K562 (cell line): ENCODE data around the gene LRRC75A. TPM values are rescaled to one million over a fixed set of nuclear protein-coding genes. Genes with fewer than 3 reads are reported as not detected.

Source experiments
- ATAC-seq: fragments of 200-7000 bp; cut with Tn5 transposase; 3 replicates; pipeline ENCODE4 v1.9.1; 2020; ENCODE audit warnings: moderate library complexity
- BruUV-seq: library from RNA; stranded (reverse); fragments of 400-500 nt; replicated peaks from 2 replicates; lab custom pipeline; 2021; lab: Mats Ljungman, UMichigan
- CTCF ChIA-PET: fragments of 300-600 bp; formaldehyde crosslinking; extraction: SDS; loops from one replicate; lab custom pipeline; 2021; ENCODE audit warnings: low intra/inter-chr PET ratio; lab: Yijun Ruan, JAX
- POLR2A ChIA-PET: fragments of 300-600, 350-650 bp; sonication (Branson Sonifier 250); formaldehyde crosslinking; extraction: SDS; loops from one replicate; lab custom pipeline; 2021; ENCODE audit warnings: antibody characterized with exemption, inconsistent platforms; lab: Yijun Ruan, JAX
- DNase-seq, 4 experiments: peaks; one replicate each; pipeline versions ENCODE4 v3.0.0 to v3.0.0-alpha.2; 2011 to 2018; ENCODE audit warnings: low spot score in 3 of 4, mixed read lengths in 3 of 4; ENCODE audit errors: extremely low read depth in 1 of 4
- FAIRE-seq: peaks from 2 replicates; lab custom pipeline; 2011; peaks lifted over from hg19 to GRCh38; lab: Jason Lieb, UNC
- H2AFZ ChIP-seq: 2 replicates; pipeline ENCODE4 v1.6.0; 2011; ENCODE audit warnings: low read depth, low read length, control low read depth, inconsistent platforms
- H3K27ac ChIP-seq: fragments of 200-600 bp; 3 replicates; pipeline ENCODE4 v1.8.0; 2011; ENCODE audit warnings: low read depth, mild to moderate bottlenecking, control low read depth, inconsistent platforms, low read length, moderate library complexity, mixed read lengths; ENCODE audit errors: extremely low read depth
- H3K27me3 ChIP-seq, 2 experiments: fragments of 300-600 bp in 1 of 2; 2 replicates in 1 of 2; 3 replicates in 1 of 2; pipeline versions ENCODE4 v1.6.0 to v1.8.0; 2011; ENCODE audit warnings: inconsistent platforms in 2 of 2, low read length in 2 of 2, mild to moderate bottlenecking in 1 of 2, mixed read lengths in 1 of 2, moderate library complexity in 1 of 2; ENCODE audit not compliant: control insufficient read depth in 2 of 2, insufficient read depth in 2 of 2
- H3K36me3 ChIP-seq: fragments of 300-600 bp; 3 replicates; pipeline ENCODE4 v1.8.0; 2011; ENCODE audit warnings: mild to moderate bottlenecking, low read length, inconsistent platforms; ENCODE audit not compliant: control insufficient read depth, insufficient read depth
- H3K4me1 ChIP-seq, 2 experiments: fragments of 200-600 bp in 1 of 2; replicated peaks in 1 of 2; 2 replicates in 1 of 2; 3 replicates in 1 of 2; pipeline versions ENCODE4 v1.5.1 to v1.8.0; 2011; ENCODE audit warnings: inconsistent platforms in 2 of 2, low read length in 2 of 2, mild to moderate bottlenecking in 1 of 2, mixed read lengths in 1 of 2, moderate library complexity in 1 of 2; ENCODE audit not compliant: control insufficient read depth in 2 of 2, insufficient read depth in 2 of 2
- H3K4me2 ChIP-seq: 2 replicates; pipeline ENCODE4 v1.6.1; 2011; ENCODE audit warnings: low read length, control low read depth, inconsistent platforms, mixed read lengths; ENCODE audit not compliant: insufficient read depth
- H3K4me3 ChIP-seq: fragments of 200-600 bp; sonication (generic), shearing (Covaris generic); 2 replicates; pipeline ENCODE4 v1.5.1; 2016; ENCODE audit warnings: control low read depth, inconsistent platforms
- H3K79me2 ChIP-seq: fragments of 200-600 bp; 3 replicates; pipeline ENCODE4 v1.8.0; 2011; ENCODE audit warnings: low read length, inconsistent platforms; ENCODE audit not compliant: control insufficient read depth, insufficient read depth
- H3K9ac ChIP-seq, 2 experiments: 2 replicates each; pipeline versions ENCODE4 v1.6.0 to v1.6.1; 2011; ENCODE audit warnings: low read depth in 2 of 2, low read length in 2 of 2, control low read depth in 1 of 2, inconsistent platforms in 1 of 2, mild to moderate bottlenecking in 1 of 2, mixed read lengths in 1 of 2; ENCODE audit not compliant: insufficient read depth in 1 of 2
- H3K9me1 ChIP-seq: one replicate; pipeline ENCODE4 v1.6.0; 2011; ENCODE audit warnings: inconsistent platforms, mild to moderate bottlenecking, low read length, moderate library complexity; ENCODE audit not compliant: control insufficient read depth, insufficient read depth
- H3K9me3 ChIP-seq: replicated peaks from 2 replicates; pipeline ENCODE4 v1.5.1; 2011; ENCODE audit warnings: low read depth, low read length, inconsistent platforms; ENCODE audit not compliant: control insufficient read depth, insufficient read depth
- H4K20me1 ChIP-seq: replicated peaks from 2 replicates; pipeline ENCODE4 v1.6.1; 2011; ENCODE audit warnings: low read length, inconsistent platforms, mixed read lengths; ENCODE audit not compliant: control insufficient read depth, insufficient read depth
- MCM5 ChIP-seq: fragments of 450-650 bp; IDR thresholded peaks from 2 replicates; pipeline ENCODE4 v1.6.1; 2016; ENCODE audit warnings: low read depth
- RBM25 ChIP-seq: fragments of 200-400 bp; formaldehyde crosslinking; IDR thresholded peaks from 2 replicates; pipeline ENCODE4 v1.6.1; 2018; ENCODE audit warnings: low read length, low read depth, moderate library complexity; ENCODE audit not compliant: severe bottlenecking
- WGBS: fragments of 100-300 bp; shearing (Covaris generic); methylation state at CpG from one replicate; pipeline ENCODE4 v1.1.6; 2016; ENCODE audit warnings: low coverage, mixed read lengths; ENCODE audit not compliant: insufficient coverage; ENCODE audit errors: missing lambda C conversion rate; 5-methylcytosine and 5-hydroxymethylcytosine counted together
- in situ Hi-C: fragments of 300-500 bp; cut with MboI; formaldehyde crosslinking; loops from 4 replicates; pipeline ENCODE4 v1.15.0; 2018; ENCODE audit warnings: inconsistent platforms, mixed read lengths
- intact Hi-C: fragments of 100-400 bp; cut with micrococcal nuclease; formaldehyde crosslinking; loops from 2 replicates; pipeline ENCODE4 v1.14.2; 2022
- polyA plus RNA-seq, 8 experiments: library from polyadenylated mRNA; depleted of rRNA in 4 of 8; stranded (reverse) in 5 of 8; unstranded in 3 of 8; fragments of >200 nt; fragmentation: Nextera tagmentation in 2 of 8; fragmentation: Illumina TruSeq in 1 of 8; extraction: Ambion mirVana in 2 of 8; extraction: Trizol in 1 of 8; gene quantifications; 2 replicates each; pipeline versions ENCODE4 v1.2.1 to v1.2.3, GENCODE V29; 2011 to 2014; ENCODE audit warnings: inconsistent platforms in 1 of 8, missing spikeins in 1 of 8
- total RNA-seq, 7 experiments: library from RNA; depleted of rRNA in 6 of 7; stranded (reverse); fragments of >200 nt in 6 of 7; fragmentation: Illumina TruSeq in 2 of 7; extraction: Trizol in 2 of 7; gene quantifications; 2 replicates each; pipeline versions ENCODE4 v1.2.1 to v1.2.3, GENCODE V29; 2011 to 2021; ENCODE audit warnings: low replicate concordance in 1 of 7

The LRRC75A gene
- total and polyA plus RNA-seq, 9 of the 15 experiments (the other 6 are each of a cell fraction or from before 2014, with no cell fraction given): 0.04 to 0.34 (median 0.08) TPM; not detected in 5

- 58% methylated on average over 7 of the region's 12 CpGs for WGBS
- H3K4me1 ChIP-seq: peaks cover 0 to 5% of the 10 kb centered on the region in 2 experiments; a peak in 2 of 5 replicates
- intact Hi-C loops: no loop called here
- H3K9me3 ChIP-seq: no peaks in the 10 kb centered on the region
- no peak for ATAC-seq
- no peaks in the 10 kb centered on the region for H3K9me1 ChIP-seq
- TF ChIP-seq RBM25 (peak; percentile 54), MCM5 (no peak)
- TF ChIP-seq, all 486 proteins: peak for 1
- CTCF ChIA-PET: no interaction called here
- in situ Hi-C loops: no loop called here
- peaks cover 9% of the 10 kb centered on the region; the same call in 1 of the 2 replicates for H4K20me1 ChIP-seq
- H3K27ac ChIP-seq: no peak overlapping the region
- FAIRE-seq (no peak), DNase-seq (no peak)
- no peak overlapping the region for H2AFZ ChIP-seq
- BruUV-seq: no TSS peak
- no peak overlapping the region for H3K4me3 ChIP-seq
- no peak overlapping the region for H3K4me2 ChIP-seq
- peaks cover 4% of the 10 kb centered on the region; the same call in 1 of the 3 replicates for H3K36me3 ChIP-seq
- peaks cover 3 to 4% of the 10 kb centered on the region in 2 experiments; a peak in 3 of 5 replicates for H3K27me3 ChIP-seq
- no peaks in the 10 kb centered on the region for H3K79me2 ChIP-seq
- H3K9ac ChIP-seq: no peak overlapping the region; a peak in 1 of 4 replicates
- POLR2A ChIA-PET: interaction anchor here (0.7 to 1.4 kb wide), 4 partner anchors 11 to 82 kb away, joined by 3 to 5 read pairs (median 4); no protein-coding TSS in a partner anchor
Measured at GRCh38 chr17:16464303-16465051, 27.5 kb downstream of the LRRC75A start.
